22Rv1 (cell line): ENCODE data around the gene PCDHGA4.
"Not testable (repeated sequence)": the region's sequence is repeated elsewhere in the genome, so short reads cannot be mapped to it uniquely, and the experiment has no call there.

ENCODE experiments used
- H3K27ac ChIP-seq: fragments of 450-650 bp; 2 replicates; pipeline ENCODE4 v1.5.1; 2017
- ZFX ChIP-seq: fragments of 450-650 bp; IDR thresholded peaks from 2 replicates; pipeline ENCODE4 v1.6.1; 2017; ENCODE audit warnings: antibody characterized with exemption, borderline replicate concordance
- TF ChIP-seq, protein P1 (sequence below): fragments of 450-650 bp; IDR thresholded peaks from 2 replicates; pipeline ENCODE4 v1.5.1; 2017; ENCODE audit warnings: mild to moderate bottlenecking

Gene PCDHGA4

DNA sequence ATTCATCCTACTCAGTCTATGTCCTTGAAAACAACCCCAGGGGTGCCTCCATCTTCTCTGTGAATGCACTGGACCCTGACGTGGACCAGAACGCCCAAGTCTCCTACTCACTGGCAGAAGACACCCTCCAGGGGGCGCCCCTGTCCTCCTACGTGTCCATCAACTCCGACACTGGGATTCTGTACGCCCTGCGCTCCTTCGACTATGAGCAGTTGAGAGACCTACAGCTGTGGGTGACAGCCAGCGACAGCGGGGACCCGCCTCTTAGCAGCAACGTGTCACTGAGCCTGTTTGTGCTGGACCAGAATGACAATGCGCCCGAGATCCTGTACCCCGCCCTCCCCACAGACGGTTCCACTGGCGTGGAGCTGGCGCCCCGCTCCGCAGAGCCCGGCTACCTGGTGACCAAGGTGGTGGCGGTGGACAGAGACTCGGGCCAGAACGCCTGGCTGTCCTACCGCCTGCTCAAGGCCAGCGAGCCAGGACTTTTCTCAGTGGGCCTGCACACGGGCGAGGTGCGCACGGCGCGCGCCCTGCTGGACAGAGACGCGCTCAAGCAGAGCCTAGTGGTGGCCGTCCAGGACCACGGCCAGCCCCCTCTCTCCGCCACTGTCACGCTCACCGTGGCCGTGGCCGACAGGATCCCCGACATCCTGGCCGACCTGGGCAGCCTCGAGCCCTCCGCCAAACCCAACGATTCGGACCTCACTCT, 20.8 kb downstream of the PCDHGA4 start:
- H3K27ac ChIP-seq: not testable (repeated sequence)
- TF ChIP-seq, protein P1, sequence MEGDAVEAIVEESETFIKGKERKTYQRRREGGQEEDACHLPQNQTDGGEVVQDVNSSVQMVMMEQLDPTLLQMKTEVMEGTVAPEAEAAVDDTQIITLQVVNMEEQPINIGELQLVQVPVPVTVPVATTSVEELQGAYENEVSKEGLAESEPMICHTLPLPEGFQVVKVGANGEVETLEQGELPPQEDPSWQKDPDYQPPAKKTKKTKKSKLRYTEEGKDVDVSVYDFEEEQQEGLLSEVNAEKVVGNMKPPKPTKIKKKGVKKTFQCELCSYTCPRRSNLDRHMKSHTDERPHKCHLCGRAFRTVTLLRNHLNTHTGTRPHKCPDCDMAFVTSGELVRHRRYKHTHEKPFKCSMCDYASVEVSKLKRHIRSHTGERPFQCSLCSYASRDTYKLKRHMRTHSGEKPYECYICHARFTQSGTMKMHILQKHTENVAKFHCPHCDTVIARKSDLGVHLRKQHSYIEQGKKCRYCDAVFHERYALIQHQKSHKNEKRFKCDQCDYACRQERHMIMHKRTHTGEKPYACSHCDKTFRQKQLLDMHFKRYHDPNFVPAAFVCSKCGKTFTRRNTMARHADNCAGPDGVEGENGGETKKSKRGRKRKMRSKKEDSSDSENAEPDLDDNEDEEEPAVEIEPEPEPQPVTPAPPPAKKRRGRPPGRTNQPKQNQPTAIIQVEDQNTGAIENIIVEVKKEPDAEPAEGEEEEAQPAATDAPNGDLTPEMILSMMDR: peak; percentile 28

DNA sequence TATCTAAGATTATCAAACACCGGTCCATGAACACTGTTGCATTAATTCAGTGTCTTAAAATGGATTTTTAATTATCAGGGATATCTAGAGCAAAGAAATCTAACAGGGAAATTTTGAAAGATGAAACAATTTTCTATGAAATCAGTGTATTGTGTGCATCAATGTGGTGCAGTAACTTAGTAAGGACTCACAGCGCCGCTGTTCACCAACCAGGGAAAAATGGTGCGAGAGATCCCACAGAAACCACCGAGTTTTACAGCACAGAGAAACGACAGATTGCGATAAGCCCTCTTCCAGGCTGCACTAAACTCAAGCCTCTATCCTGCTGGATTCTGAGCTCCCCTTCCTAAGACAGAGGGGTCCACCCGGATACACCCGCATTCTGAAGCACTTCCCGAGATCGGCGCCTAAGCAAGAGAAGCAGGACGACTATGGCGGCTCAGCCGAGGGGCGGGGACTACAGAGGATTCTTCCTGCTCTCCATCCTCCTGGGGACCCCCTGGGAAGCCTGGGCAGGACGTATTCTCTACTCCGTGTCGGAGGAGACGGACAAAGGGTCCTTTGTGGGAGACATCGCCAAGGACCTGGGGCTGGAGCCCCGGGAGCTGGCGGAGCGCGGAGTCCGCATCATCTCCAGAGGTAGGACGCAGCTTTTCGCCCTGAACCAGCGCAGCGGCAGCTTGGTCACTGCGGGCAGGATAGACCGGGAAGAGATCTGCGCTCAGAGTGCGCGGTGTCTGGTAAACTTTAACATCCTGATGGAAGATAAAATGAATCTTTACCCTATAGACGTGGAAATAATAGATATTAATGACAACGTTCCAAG, 27.9 kb downstream of the PCDHGA4 start, which contains the start of gene PCDHGA7:
Gene PCDHGA7 (plus strand): TSS at position 274 of the 826 bp plus-strand sequence. CDS start 158 bp downstream, at position 432.
- H3K27ac ChIP-seq: no peak within 1 kb of the TSS
- TF ChIP-seq, protein P1: peak; percentile 72
- no peak for TF ChIP-seq ZFX

DNA sequence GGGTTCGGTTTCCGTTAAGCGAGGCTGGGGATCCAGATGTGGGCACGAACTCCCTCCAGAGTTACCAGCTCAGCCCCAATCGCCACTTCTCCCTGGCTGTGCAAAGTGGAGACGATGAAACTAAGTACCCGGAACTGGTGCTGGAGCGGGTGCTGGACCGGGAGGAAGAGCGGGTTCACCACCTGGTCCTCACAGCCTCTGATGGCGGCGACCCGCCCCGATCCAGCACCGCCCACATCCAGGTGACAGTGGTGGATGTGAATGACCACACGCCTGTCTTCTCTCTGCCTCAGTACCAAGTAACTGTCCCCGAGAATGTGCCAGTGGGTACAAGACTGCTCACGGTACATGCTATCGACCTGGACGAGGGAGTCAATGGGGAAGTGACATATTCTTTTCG, 28.5 kb downstream of the PCDHGA4 start:
- no peak for TF ChIP-seq ZFX
- TF ChIP-seq, protein P1: no peak

DNA sequence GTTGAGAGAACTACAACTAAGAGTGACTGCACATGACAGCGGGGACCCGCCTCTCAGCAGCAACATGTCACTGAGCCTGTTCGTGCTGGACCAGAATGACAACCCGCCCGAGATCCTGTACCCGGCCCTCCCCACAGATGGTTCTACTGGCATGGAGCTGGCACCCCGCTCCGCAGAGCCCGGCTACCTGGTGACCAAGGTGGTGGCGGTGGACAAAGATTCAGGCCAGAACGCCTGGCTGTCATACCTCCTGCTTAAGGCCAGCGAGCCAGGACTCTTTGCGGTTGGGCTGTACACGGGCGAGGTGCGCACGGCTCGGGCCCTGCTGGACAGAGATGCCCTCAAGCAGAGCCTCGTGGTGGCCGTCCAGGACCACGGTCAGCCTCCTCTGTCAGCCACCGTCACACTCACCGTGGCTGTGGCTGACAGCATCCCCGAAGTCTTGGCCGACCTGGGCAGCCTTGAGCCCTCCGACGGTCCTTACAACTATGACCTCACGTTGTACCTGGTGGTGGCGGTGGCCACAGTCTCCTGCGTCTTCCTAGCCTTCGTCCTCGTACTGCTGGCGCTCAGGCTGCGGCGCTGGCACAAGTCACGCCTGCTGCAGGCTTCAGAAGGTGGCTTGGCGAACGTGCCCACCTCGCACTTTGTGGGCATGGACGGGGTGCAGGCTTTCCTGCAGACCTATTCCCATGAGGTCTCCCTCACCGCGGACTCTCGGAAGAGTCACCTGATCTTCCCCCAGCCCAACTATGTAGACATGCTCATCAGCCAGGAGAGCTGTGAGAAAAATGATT, 29.8 kb downstream of the PCDHGA4 start:
- TF ChIP-seq ZFX: no peak
- TF ChIP-seq, protein P1: no peak
- no peak overlapping the region for H3K27ac ChIP-seq

More for the DNA sequence above, 28.5 kb downstream of the PCDHGA4 start:
- no peak overlapping the region for H3K27ac ChIP-seq

DNA sequence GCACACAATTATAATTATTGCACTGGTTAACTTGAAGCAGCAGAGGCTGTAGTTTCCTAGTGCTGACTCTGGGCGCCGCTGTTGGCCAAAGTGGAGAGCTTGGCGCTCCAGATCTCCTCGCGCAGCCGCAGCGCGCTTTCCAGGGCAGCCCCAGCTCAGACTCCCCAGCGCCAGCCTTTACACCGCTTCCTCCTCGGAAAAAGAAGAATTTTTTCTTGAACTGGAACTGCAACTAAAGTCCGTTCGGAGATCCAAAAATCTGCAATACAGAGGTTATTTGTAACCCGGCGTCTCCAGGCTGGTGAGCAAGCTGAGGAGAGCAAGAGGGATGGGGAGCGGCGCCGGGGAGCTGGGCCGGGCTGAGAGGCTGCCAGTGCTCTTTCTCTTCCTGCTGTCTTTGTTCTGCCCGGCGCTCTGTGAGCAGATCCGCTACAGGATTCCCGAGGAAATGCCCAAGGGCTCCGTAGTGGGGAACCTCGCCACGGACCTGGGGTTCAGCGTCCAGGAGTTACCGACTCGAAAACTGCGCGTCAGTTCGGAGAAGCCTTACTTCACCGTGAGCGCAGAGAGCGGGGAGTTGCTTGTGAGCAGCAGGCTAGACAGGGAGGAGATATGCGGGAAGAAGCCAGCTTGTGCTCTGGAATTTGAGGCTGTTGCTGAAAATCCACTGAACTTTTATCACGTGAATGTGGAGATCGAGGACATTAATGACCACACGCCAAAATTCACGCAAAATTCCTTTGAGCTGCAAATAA, 32.9 kb downstream of the PCDHGA4 start, which contains the start of gene PCDHGB4:
Gene PCDHGB4 (plus strand): TSS at position 142 of the 755 bp plus-strand sequence. CDS start 187 bp downstream, at position 329.
- TF ChIP-seq, protein P1: peak; percentile 71
- not testable (repeated sequence) for H3K27ac ChIP-seq

DNA sequence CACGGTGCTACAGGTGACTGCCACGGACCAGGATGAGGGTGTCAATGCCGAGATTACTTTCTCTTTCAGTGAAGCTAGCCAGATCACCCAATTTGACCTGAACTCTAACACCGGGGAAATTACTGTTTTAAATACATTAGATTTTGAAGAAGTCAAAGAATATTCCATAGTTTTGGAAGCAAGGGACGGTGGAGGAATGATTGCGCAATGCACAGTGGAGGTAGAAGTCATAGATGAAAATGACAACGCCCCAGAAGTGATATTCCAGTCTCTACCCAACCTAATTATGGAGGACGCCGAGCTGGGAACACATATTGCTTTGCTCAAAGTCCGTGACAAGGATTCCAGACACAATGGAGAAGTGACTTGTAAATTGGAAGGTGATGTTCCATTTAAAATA, 33.8 kb downstream of the PCDHGA4 start:
- no peak overlapping the region for H3K27ac ChIP-seq
- TF ChIP-seq ZFX: no peak
- TF ChIP-seq, protein P1: no peak
